Medulla oblongata (tissue), 1 donor: ENCODE data around the gene CFAP73.
"Not testable (repeated sequence)": the region's sequence is repeated elsewhere in the genome, so short reads cannot be mapped to it uniquely, and the experiment has no call there.

Experiments used
- DNase-seq: peaks from one replicate; pipeline ENCODE4 v3.0.0-alpha.2; 2015; ENCODE audit errors: extremely low spot score

CFAP73 gene

GRCh38 chr12:113149361-113150150 is at the start of gene CFAP73:
Gene CFAP73, plus strand, starts transcription at chr12:113149724. Its CDS starts 134 bp downstream, at chr12:113149858.
- peak; percentile 54 for DNase-seq

- DNase-seq: no peak
Observed at GRCh38 chr12:113099764-113100163, 49.8 kb upstream of the CFAP73 start.

GRCh38 chr12:113101751-113102150 is 47.8 kb upstream of the CFAP73 start:
- DNase-seq: no peak

GRCh38 chr12:113102811-113103210 is 46.7 kb upstream of the CFAP73 start:
- no peak for DNase-seq

- DNase-seq: no peak
Observed at GRCh38 chr12:113103756-113104450, 45.6 kb upstream of the CFAP73 start.

- no peak for DNase-seq
Observed at GRCh38 chr12:113104953-113105510, 44.5 kb upstream of the CFAP73 start.

GRCh38 chr12:113105606-113106271 is 43.8 kb upstream of the CFAP73 start:
- no peak for DNase-seq

GRCh38 chr12:113106361-113106760 is 43.2 kb upstream of the CFAP73 start:
- DNase-seq: no peak

GRCh38 chr12:113108308-113108707 is 41.2 kb upstream of the CFAP73 start:
- DNase-seq: no peak

- DNase-seq: no peak
Observed at GRCh38 chr12:113109360-113109759, 40.2 kb upstream of the CFAP73 start.

- no peak for DNase-seq
Observed at GRCh38 chr12:113109872-113110599, 39.5 kb upstream of the CFAP73 start.

- no peak for DNase-seq
Observed at GRCh38 chr12:113111247-113111646, 38.3 kb upstream of the CFAP73 start.

- DNase-seq: no peak
Observed at GRCh38 chr12:113112043-113112899, 37.3 kb upstream of the CFAP73 start.

GRCh38 chr12:113113397-113113796 is 36.1 kb upstream of the CFAP73 start:
- no peak for DNase-seq

GRCh38 chr12:113114447-113115178 is 34.9 kb upstream of the CFAP73 start:
- no peak for DNase-seq

- no peak for DNase-seq
Observed at GRCh38 chr12:113115455-113116126, 33.9 kb upstream of the CFAP73 start.

GRCh38 chr12:113116875-113117274 is 32.6 kb upstream of the CFAP73 start:
- DNase-seq: no peak

GRCh38 chr12:113117684-113118083 is 31.8 kb upstream of the CFAP73 start:
- not testable (repeated sequence) for DNase-seq

- no peak for DNase-seq
Observed at GRCh38 chr12:113118142-113118541, 31.4 kb upstream of the CFAP73 start.
